HUES64 (cell line): ENCODE results near the gene CFAP99.

Experiments
- H3K27ac ChIP-seq: 2 replicates; pipeline ENCODE4 v1.7.0; 2013; ENCODE audit warnings: low read depth, low read length, inconsistent platforms
- H3K27me3 ChIP-seq: 2 replicates; pipeline ENCODE4 v1.6.1; 2013; ENCODE audit warnings: mild to moderate bottlenecking, low read length; ENCODE audit not compliant: insufficient read depth
- H3K36me3 ChIP-seq: 2 replicates; pipeline ENCODE4 v1.6.1; 2013; ENCODE audit warnings: mild to moderate bottlenecking, low read length; ENCODE audit not compliant: insufficient read depth
- H3K4me1 ChIP-seq: 2 replicates; pipeline ENCODE4 v1.6.1; 2013; ENCODE audit warnings: mild to moderate bottlenecking, low read length, moderate library complexity; ENCODE audit not compliant: insufficient read depth
- H3K4me3 ChIP-seq: 2 replicates; pipeline ENCODE4 v1.5.1; 2013; ENCODE audit warnings: mild to moderate bottlenecking, low read length, moderate library complexity
- H3K9ac ChIP-seq: 2 replicates; pipeline ENCODE4 v1.6.1; 2013; ENCODE audit warnings: mild to moderate bottlenecking, low read depth, low read length
- H3K9me3 ChIP-seq: 2 replicates; pipeline ENCODE4 v1.6.1; 2013; ENCODE audit warnings: low read depth, low read length; ENCODE audit not compliant: insufficient read depth
- WGBS: fragments of 150-250, 120-280 bp; methylation state at CpG from one replicate; pipeline ENCODE4 v1.1.7; 2013; ENCODE audit warnings: missing lambda C conversion rate; 5-methylcytosine and 5-hydroxymethylcytosine counted together

CFAP99 gene

GRCh38 chr4:2443061-2443730 lies 24.4 kb downstream of the CFAP99 start:
- H3K9ac ChIP-seq, result no peak overlapping the region
- H3K27me3 ChIP-seq, result no peaks in the 10 kb centered on the region
- no peak overlapping the region for H3K27ac ChIP-seq
- 92% methylated on average over 19 of the region's 20 CpGs for WGBS
- H3K4me3 ChIP-seq, result no peak overlapping the region
- H3K9me3 ChIP-seq, result no peaks in the 10 kb centered on the region
- no peaks in the 10 kb centered on the region for H3K4me1 ChIP-seq
- H3K36me3 ChIP-seq, result no peaks in the 10 kb centered on the region

GRCh38 chr4:2443956-2444740 lies 25.4 kb downstream of the CFAP99 start:
- 90% methylated on average over 7 of the region's 7 CpGs for WGBS
- Histone ChIP-seq H3K27me3 (no peaks in the 10 kb centered on the region), H3K4me3 (no peak overlapping the region), H3K9ac (no peak overlapping the region), H3K4me1 (no peaks in the 10 kb centered on the region), H3K9me3 (no peaks in the 10 kb centered on the region), H3K27ac (no peak overlapping the region), H3K36me3 (no peaks in the 10 kb centered on the region)

GRCh38 chr4:2445130-2445529 lies 26.4 kb downstream of the CFAP99 start:
- Histone ChIP-seq H3K4me3 (no peak overlapping the region), H3K36me3 (no peaks in the 10 kb centered on the region), H3K4me1 (no peaks in the 10 kb centered on the region), H3K9ac (no peak overlapping the region), H3K27ac (no peak overlapping the region), H3K27me3 (no peaks in the 10 kb centered on the region), H3K9me3 (no peaks in the 10 kb centered on the region)
- 92% methylated on average over 8 of the region's 9 CpGs for WGBS

GRCh38 chr4:2445571-2445970 lies 26.8 kb downstream of the CFAP99 start:
- Histone ChIP-seq H3K27me3 (no peaks in the 10 kb centered on the region), H3K9me3 (no peaks in the 10 kb centered on the region), H3K27ac (no peak overlapping the region), H3K4me3 (no peak overlapping the region), H3K36me3 (no peaks in the 10 kb centered on the region), H3K4me1 (no peaks in the 10 kb centered on the region), H3K9ac (no peak overlapping the region)
- WGBS, result 91% methylated on average over 6 of the region's 6 CpGs

GRCh38 chr4:2446656-2447564 lies 28.2 kb downstream of the CFAP99 start:
- H3K27me3 ChIP-seq, result no peaks in the 10 kb centered on the region
- no peak overlapping the region for H3K9ac ChIP-seq
- H3K36me3 ChIP-seq, result no peaks in the 10 kb centered on the region
- WGBS, result 91% methylated on average over 3 of the region's 3 CpGs
- no peaks in the 10 kb centered on the region for H3K9me3 ChIP-seq
- no peaks in the 10 kb centered on the region for H3K4me1 ChIP-seq
- no peak overlapping the region for H3K27ac ChIP-seq
- H3K4me3 ChIP-seq, result no peak overlapping the region

GRCh38 chr4:2448589-2448988 lies 29.8 kb downstream of the CFAP99 start:
- no peak overlapping the region for H3K4me3 ChIP-seq
- no peaks in the 10 kb centered on the region for H3K27me3 ChIP-seq
- WGBS, result 93% methylated on average over 7 of the region's 7 CpGs
- no peaks in the 10 kb centered on the region for H3K9me3 ChIP-seq
- H3K27ac ChIP-seq, result no peak overlapping the region
- H3K9ac ChIP-seq, result no peak overlapping the region
- H3K4me1 ChIP-seq, result no peaks in the 10 kb centered on the region
- H3K36me3 ChIP-seq, result no peaks in the 10 kb centered on the region

GRCh38 chr4:2449051-2449450 lies 30.3 kb downstream of the CFAP99 start:
- Histone ChIP-seq H3K4me1 (no peaks in the 10 kb centered on the region), H3K9ac (no peak overlapping the region), H3K27me3 (no peaks in the 10 kb centered on the region), H3K9me3 (no peaks in the 10 kb centered on the region), H3K4me3 (no peak overlapping the region), H3K36me3 (no peaks in the 10 kb centered on the region), H3K27ac (no peak overlapping the region)
- WGBS, result 93% methylated on average over 11 of the region's 11 CpGs

- Histone ChIP-seq H3K9me3 (no peaks in the 10 kb centered on the region), H3K9ac (no peak overlapping the region), H3K27me3 (no peaks in the 10 kb centered on the region), H3K4me3 (no peak overlapping the region), H3K36me3 (no peaks in the 10 kb centered on the region), H3K27ac (no peak overlapping the region), H3K4me1 (no peaks in the 10 kb centered on the region)
- 90% methylated on average over 27 of the region's 27 CpGs for WGBS
These were observed 31.0 kb downstream of the CFAP99 start for GRCh38 chr4:2449511-2450392.

GRCh38 chr4:2450394-2451035 lies 31.8 kb downstream of the CFAP99 start:
- no peaks in the 10 kb centered on the region for H3K27me3 ChIP-seq
- WGBS, result 90% methylated on average over 16 of the region's 16 CpGs
- no peak overlapping the region for H3K4me3 ChIP-seq
- no peaks in the 10 kb centered on the region for H3K36me3 ChIP-seq
- no peaks in the 10 kb centered on the region for H3K4me1 ChIP-seq
- H3K27ac ChIP-seq, result no peak overlapping the region
- H3K9ac ChIP-seq, result no peak overlapping the region
- no peaks in the 10 kb centered on the region for H3K9me3 ChIP-seq

- H3K36me3 ChIP-seq, result no peaks in the 10 kb centered on the region
- H3K27me3 ChIP-seq, result no peaks in the 10 kb centered on the region
- no peaks in the 10 kb centered on the region for H3K9me3 ChIP-seq
- WGBS, result 92% methylated on average over 10 of the region's 10 CpGs
- H3K4me3 ChIP-seq, result no peak overlapping the region
- no peak overlapping the region for H3K9ac ChIP-seq
- H3K27ac ChIP-seq, result no peak overlapping the region
- H3K4me1 ChIP-seq, result no peaks in the 10 kb centered on the region
These were observed 32.3 kb downstream of the CFAP99 start for GRCh38 chr4:2451036-2451520.
